Stimulated activated naive CD4-positive, alpha-beta T cell treated with Interleukin-2 at 50 U/mL for 16 hours (primary cell): ENCODE measurements around the gene C9.
"Not testable (repeated sequence)": the region's sequence is repeated elsewhere in the genome, so short reads cannot be mapped to it uniquely, and the experiment has no call there.

Experiments used
- DNase-seq: peaks from one replicate; lab custom pipeline; 2025; lab: John Stamatoyannopoulos, UW

Gene C9

DNA sequence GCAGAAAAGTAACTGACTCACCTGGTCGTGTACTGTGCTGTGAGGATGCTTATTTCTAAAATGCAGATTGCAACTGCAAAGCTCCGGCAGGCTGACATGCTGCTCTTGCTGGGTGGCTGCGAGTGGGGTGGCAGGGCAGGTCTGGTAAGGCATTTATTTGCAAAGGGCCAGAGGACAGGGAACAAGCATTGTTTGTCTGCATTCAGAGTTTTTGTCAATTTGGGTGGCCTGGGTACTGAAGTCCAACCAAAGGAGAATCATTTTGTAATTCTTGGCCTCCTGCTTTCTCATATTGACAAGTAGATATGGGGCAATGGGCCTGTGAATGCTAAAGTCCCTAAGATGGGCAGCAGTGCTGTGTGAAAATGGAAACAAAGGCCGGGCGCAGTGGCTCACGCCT lies at the start of gene C9:
C9 (minus strand) TSS at position 129 of the 400 bp plus-strand sequence; CDS start at position 98, 31 bp downstream.
- DNase-seq = no peak

DNA sequence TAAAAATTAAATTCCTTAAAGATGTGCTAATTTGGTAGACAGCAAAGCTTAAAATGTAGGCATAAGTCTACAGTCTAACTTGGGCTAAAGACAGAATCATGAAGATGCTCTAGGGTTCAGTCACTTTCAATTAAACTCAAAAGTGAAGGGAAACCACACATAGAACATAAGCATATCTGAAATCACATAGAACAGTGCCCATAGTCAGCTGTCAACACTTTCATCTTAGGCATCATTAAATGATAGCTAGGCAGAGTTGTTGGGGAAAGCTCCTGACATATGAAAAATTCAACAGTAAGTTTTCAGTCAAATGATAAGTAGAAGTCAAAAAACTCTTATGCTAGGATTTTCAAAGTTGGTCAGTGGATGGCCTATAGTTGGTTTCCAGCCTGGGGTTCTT lies 49.5 kb upstream of the C9 start:
- DNase-seq = no peak

DNA sequence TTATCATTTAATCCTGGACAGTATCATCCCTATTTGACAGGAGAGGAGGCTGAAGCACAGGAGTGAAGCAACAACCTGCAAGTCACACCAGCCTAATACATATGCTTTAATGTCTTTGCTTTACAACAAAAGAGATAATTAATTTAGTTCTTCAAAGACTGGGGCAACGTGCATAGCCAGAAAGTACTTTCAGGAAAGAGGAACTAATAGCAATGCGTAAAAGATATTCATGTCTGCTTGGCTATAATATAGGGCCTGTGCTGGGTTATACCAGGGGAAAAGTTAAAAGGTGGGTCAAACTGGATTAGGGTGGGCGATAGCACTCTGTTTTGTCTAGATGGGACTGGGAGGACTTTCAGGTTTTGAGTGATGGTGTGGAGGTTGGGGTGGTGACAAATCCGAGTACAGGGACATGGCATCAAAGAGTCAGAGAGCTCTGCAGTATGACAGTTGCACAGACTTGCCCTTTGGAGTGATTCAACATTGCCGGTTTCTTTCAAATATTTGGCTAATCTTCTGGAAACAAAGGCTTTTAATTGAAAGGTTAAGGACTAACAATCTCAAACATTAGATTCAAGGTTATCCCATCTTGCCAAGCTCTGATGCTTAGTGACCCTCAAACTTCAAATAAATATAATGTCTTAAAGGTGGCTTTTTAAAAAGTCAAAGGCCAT lies 48.6 kb upstream of the C9 start:
- no peak for DNase-seq

DNA sequence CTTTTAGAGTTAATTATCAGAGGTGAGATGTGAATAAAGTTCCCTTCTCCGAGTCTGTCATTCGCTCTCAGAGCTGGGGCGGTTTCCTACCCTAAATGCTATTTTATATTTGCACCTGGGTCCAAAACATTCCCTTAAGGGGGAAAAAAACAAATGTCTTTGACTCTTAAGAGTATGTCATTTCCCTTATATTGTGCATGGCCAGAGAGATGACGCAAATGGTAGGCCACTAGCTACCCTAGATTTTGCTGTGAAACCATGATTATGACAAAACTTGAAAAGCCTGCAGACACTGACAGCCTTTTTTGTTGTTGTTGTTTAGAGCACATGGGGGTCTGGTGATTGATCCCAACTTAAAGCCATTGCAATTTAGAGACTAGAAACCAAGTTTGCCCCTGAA lies 47.7 kb upstream of the C9 start:
- DNase-seq = no peak

DNA sequence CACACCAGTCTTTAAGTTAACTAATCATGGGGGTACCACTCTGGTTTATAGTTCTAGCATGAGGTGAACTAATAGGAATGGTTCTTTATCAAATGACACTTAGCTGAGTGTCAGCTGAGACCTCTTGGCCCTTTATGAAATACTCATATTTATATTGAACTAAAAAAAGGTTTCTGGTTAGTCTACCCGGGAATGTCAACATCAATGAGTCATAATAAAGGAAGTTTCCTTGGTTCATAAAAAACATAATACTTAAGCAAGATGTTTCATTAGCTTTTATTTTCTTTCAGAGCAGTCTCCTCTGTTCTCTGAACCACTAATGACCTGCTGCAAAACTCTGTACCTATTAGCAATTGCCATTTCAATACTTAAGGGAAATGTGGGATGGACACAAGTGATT lies 46.8 kb upstream of the C9 start:
- no peak for DNase-seq

DNA sequence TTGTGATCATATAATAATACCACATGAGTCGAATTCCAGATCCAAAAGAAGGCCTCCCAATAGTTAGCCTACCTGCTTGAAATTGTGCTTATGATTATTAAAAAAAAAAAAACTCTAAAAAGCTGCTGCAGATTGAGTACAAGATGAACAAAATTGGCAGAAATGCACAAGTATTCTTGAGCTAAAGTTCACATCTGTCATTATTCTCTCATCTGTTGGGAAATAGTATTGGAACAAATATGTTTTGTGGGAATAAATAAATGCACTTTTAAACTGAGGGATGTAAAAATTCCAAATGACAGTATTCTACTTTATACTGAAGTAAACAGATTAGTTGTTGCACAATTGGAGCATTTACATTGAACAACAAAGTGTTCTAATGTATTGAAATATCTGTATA lies 44.7 kb upstream of the C9 start:
- no peak for DNase-seq

DNA sequence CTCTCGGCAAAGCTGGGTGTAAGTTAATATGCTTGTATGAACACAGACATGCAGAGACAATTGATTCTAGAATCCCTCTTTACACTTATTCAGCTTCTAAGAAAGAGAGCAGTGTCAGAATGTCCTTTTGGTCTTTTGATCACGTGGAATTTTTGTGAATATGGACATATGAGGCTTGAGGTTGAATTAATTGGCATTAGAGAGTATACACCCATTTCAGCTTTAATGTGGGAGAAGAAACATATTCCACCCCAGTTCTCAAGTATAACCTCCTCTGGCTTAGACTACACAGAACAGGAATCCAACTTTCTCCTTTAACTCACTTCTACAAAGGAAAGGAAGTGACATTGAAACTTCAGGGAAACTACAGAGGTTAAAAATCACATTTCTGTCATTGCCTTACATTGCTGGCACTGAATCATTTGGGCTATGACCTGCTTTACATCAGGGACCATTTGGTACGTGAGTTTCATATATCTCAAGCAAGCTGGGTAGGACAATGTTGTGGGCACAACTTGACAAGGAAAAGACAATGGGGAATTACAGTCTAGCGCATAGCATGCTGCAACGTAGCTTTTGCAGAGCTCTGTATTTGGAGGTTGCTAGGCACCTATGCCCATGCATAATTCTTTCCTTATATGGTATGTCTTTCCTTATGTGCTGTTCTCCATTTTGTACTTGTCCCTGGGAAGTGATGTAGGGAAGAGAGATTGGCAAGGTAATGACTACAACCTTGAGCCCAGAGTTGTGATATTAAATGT lies 41.0 kb upstream of the C9 start:
- no peak for DNase-seq

DNA sequence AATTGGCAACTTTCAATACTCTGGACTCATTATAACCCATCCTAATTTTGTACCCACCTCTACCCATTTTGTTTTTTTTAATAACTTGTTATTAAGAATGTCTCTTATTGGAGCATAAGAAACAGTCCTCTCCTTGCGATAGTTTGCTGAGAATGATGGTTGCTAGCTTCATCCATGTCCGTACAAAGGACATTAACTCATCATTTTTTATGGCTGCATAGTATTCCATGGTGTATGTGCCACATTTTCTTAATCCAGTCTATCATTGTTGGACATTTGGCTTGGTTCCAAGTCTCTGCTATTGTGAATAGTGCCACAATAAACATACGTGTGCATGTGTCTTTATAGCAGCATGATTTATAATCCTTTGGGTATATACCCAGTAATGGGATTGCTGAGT lies 39.5 kb upstream of the C9 start:
- DNase-seq = not testable (repeated sequence)

DNA sequence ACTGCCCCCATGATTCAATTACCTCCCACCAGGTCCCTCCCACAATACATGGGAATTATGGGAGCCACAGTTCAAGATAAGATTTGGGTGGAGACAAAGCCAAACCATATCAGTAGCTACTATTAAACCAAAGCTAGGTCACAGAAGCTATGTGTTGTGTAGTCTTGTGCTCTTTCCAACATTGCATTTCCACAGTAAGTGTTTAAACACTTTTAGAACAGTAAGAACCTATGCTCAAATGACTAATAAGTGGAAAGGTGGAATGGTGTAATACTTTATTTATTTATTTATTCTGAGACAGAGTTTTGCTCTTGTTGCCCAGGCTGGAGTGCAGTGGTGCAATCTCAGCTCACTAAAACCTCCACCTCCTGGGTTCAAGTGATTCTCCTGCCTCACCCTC lies 37.8 kb upstream of the C9 start:
- not testable (repeated sequence) for DNase-seq

DNA sequence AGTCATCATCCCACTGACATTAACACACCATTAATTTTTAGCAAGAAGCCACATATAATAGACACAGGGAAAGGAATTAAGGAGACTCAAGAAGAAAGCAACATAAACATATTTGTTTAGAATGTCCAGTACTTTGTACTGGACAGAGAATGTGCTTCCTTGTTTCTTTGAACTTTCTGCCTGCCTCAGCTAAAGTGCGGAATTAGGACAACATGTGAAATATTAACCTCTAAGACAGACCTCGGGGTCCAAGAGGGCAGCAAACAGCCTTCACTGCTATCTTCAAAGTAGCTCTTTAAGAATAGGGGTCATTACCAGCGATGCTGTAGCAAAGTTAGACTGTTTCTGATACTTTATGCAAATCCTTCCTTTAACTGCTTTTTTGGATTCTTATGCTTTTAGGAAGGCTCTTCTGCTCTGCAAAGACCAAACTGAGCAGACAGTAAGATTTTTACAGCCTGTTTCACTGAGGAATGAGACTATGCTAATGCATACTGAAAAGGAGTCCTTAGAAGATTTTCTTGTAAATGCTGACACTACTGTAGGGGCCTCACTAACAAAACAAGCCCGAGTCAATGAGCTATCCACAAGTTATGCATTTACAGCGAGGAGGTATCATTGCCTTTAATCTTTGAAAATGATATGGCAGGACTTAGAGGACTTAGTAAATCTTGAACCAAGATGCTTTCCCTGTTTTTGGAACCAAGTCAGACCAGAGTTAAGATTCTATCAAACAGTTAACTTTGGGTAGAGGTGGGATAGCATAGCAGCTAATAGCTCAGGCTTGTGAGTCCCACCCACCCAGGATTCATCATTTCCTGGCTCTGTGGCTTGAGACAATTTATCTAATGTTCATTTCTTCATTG lies 36.7 kb upstream of the C9 start:
- DNase-seq = no peak

DNA sequence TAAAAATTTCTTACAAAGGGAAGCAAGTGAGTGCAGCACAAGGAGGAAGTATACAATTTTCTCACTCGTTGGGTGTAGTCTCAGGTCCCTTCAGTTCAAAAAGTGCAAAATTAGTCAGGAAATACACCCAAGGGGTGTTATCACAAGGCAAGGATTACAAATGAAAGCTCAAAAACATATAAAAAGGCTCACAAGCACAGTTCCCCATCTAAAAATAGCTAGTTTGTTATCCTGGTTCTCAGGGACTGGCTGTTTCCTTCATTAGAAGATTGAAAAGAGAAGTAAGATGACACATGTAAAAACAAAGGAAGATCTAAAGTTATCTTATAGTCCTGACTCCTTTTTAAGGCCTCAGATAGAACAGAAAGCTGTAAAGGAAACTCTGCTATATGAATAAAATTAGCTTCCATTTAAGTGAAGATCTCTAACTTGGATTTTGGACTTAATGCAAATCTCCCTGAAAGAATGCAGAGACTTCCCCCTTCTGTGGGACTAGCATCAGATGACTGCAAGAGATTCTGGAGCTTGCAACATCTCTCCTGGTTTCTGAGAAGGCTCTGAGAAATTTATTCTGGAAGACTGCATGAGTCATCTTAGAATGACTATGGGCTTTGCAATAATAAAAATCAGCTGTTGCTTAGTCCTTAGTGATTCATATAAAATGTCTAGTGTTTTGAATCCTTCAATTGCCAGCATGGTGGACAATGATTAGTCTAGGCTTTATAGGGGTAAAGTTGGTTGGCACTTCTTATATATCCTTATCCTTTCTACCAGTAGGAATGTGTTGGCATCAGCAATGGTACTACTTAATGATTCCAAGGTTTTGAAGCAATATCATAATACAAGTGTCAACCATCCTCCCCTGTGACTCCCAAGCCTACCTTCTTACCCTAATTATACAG lies 35.1 kb upstream of the C9 start:
- DNase-seq = no peak

DNA sequence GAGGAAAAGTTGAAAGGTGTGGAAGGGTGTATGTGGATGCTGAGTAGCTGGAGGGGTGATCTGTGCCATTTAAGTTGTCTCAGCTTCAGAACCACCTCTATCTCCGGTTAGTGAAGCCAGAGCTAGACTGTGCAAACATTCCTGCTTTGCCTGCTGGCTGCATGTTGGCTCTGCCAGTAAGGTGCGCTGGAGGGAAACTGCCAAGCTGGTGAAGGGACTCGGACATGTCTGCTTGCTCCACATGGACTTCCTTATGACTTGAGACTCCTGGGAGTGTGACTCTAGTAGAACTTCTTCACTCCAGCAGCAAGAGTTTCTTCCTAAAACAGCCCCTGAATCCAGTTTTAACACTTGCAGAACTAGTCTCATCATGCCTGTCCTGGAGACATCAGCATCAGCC lies 32.5 kb upstream of the C9 start:
- DNase-seq = no peak

DNA sequence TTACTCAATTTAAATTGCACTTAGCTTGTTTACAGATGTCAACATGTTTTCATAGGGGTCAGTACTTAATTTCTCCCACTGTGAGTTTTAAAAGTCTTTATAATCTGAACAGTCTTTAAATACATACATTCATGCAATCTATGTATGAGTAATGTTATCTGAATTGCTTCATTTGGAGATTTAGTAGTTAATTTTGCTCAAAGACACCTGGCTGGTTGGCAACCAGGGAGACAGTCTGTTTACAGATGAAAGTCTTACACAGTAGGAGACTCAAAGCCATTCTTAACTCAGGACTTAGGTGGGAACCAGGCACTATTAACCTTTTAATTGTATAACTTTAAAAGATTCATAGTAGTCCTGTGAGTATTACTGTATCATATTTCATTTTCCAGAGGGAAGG lies 31.2 kb upstream of the C9 start:
- DNase-seq = no peak

DNA sequence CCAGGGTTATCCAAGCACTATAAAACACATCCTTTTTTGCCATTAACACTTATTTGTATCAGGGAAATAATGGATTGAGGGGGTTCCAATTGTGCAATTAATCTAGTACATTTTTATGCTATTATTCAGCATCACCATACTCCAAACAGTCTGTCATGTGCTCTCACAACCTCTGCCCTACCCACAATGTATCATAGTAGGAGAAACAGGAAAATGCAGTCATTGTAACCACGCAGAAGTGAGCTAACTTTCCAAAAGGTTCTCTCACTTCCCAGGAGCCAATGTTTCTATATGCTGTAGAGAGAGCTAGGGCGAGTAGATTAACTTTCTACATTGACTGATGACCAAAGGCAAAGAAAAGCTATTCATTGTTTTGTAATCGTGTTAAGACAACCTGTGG lies 30.7 kb upstream of the C9 start:
- DNase-seq = no peak

DNA sequence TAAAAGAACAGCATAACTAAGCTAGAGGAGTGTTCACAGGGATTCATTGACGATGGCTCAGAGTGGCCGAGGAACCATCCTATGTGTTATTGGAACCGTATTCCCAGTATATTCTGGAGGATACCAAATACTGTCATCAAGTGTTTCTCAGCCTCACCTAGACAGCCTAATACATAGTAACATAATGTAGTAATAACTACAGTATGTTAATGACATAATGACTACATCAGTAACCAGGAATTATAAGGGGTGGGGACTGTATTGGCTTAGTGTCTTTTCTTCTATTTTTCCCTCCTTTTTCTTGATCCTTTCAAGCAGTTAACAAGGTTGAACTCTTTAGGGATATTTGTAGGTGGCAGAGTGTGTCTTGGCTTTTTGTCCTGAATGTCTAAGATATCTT lies 26.6 kb upstream of the C9 start:
- DNase-seq = no peak

DNA sequence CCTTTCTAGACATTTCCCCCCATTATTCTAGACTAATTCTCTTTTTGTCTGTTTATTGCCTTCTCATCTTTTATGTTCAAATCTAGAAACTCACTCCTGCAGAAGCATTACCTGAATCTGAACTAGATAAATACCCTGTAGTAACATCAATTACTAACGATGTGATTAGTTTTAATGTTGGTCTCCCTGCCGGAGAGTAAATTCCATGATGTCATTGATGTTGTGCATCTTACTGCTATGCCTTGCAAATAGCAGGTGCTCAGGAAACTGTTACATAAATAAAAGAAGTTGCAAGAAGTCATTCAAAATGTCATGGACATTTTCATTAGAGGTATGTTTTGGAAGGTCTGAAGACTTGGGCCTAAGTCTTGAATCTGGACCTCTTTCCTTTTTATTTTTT lies 23.0 kb upstream of the C9 start:
- DNase-seq = no peak

DNA sequence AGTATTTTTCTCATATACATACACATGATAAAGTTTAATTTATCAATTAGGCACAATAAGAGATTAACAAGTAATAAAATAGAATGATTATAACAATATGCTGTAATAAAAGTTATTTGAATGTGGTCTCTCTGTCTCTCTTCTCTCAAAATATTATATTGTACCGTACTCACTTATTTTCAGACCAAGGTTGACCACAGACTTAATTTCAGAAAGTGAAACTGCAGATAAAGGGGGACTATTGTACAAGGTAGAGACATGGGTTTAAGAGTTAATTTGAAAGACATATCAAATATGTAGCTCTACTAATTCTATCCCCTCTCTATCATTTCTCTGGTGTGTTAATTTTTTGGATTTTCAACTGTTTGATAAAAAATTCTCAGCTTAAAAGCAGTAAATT lies 20.0 kb upstream of the C9 start:
- DNase-seq = no peak

DNA sequence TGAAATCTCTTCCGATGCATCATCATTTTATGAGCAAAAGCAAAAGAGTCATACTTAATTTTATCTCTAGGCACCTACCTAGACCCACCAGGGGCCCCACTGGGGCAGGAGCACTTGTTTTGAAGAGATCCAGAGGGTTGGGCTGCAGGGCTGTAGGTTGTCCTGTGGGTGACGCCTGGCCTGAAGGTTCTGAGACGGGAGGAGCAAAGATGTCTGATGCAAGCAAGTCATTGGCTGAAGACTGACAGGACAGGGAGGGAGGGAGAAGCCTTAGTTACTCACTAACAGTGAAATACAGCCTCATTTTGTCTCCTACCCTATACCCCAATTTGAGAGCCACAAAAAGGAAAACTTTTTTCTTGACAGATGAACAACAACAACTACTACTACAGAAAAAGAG lies 17.1 kb upstream of the C9 start:
- no peak for DNase-seq

DNA sequence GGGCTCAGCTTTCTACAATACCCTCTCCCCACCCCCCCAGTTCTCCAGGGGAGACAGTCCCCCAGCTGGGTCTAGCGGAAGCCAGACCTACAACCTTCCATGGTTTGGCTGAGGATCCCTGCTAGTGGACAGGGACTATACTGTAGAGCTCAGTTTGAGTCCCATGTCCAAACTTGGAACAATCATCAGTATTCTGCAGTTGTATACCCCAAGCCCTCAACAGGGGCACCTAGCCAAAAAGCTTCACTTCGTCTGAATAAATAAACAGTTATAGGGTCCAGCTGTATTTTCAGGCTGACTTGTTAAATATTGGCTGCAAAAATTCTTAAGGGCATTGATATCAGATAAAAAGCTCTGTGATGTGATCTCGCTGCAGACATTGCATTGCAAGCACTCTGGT lies 15.4 kb upstream of the C9 start:
- DNase-seq = no peak

DNA sequence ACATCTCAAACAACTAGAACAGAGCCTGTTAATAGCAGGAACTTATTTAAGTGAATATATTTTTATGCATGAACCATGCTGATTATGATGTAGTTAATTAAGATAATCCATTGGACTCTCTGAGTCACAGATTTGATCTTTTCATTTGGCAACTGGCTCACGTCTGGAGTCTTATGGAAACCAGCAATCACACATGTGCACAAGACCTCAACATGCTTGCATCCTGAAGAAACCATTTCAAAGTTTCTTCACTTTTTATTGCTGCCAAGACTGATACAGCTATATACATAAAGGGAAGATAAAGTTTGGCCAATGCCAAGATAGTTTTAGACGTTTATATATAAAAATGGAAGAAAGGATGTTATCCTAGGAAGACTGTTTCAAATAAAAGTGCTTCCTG lies 13.3 kb upstream of the C9 start:
- DNase-seq = no peak

DNA sequence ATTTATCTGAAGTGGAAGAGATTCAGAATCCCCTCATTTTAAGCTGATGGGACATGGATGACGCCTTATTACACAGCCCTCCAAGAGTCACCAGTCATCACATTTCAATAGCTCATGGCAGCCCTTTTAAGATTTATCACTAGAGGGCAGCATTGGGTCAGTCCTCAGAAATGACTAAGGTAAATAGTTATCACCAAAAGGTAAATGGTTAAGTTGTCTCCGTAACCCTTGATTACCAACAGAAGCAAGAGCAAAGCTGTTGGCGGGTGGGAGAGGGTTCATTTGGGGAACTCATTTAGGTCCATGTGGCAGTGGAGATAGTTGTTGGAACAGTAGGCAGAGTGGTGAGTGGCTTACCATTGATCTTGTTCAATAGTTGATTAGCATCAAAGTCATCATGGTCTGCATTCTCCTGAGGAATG lies 12.0 kb upstream of the C9 start:
- peak; percentile 2 for DNase-seq

DNA sequence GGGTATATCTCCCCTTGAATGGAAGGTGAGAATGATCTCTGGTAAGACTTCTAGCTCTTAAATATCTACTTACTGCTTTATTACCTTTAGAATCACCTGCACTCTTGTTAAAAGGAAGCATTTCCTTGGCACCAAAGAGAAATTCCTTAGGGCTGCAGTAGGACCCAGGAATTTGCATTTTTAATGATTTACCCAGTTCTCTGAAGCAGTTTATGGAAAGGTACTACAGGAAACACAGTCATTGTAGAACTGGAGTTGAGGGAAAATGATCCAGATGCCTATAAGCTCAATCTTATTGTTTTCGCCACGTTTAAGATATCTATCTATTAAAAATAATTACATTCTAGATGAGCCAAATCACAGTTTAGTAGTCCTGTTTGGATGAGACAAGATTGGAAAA lies 9.5 kb upstream of the C9 start:
- DNase-seq = no peak
